HepG2 (cell line): ENCODE measurements around the gene C2CD2. TPM values are rescaled to one million over a fixed set of nuclear protein-coding genes. Genes with fewer than 3 reads are reported as not detected.

Experiments used
- BORCS8-MEF2B ChIP-seq: sonication (generic); formaldehyde crosslinking; IDR thresholded peaks from 2 replicates; pipeline ENCODE4 v1.8.0; 2022; ENCODE audit warnings: mild to moderate bottlenecking, missing genetic modification reagents
- JARID2 ChIP-seq: sonication (generic); formaldehyde crosslinking; IDR thresholded peaks from 2 replicates; pipeline ENCODE4 v1.8.1; 2023; ENCODE audit warnings: missing genetic modification reagents, inconsistent platforms; ENCODE audit not compliant: insufficient replicate concordance
- PHF20 ChIP-seq: sonication (generic); formaldehyde crosslinking; IDR thresholded peaks from 2 replicates; pipeline ENCODE4 v1.5.0; 2020; ENCODE audit warnings: mild to moderate bottlenecking, missing genetic modification reagents
- POLR2AphosphoS5 ChIP-seq: IDR thresholded peaks from 2 replicates; pipeline ENCODE4 v1.6.1; 2012; ENCODE audit warnings: low read depth, low read length
- SALL2 ChIP-seq: sonication (generic); formaldehyde crosslinking; IDR thresholded peaks from 2 replicates; pipeline ENCODE4 v1.8.1; 2023; ENCODE audit warnings: mild to moderate bottlenecking, missing genetic modification reagents, inconsistent platforms
- SMAD3 ChIP-seq: sonication (generic); formaldehyde crosslinking; IDR thresholded peaks from 2 replicates; pipeline ENCODE4 v1.4.0; 2020; ENCODE audit warnings: missing genetic modification reagents
- TBP ChIP-seq: sonication (generic); formaldehyde crosslinking; IDR thresholded peaks from 2 replicates; pipeline ENCODE4 v1.5.0; 2020; ENCODE audit warnings: missing genetic modification reagents
- ZBTB20 ChIP-seq: sonication (generic); formaldehyde crosslinking; IDR thresholded peaks from 2 replicates; pipeline ENCODE4 v1.8.1; 2023; ENCODE audit warnings: missing genetic modification reagents, low read depth, mild to moderate bottlenecking, borderline replicate concordance
- ZEB1 ChIP-seq: IDR thresholded peaks from 2 replicates; pipeline ENCODE4 v1.6.1; 2012; ENCODE audit warnings: mild to moderate bottlenecking, low read depth, inconsistent platforms; ENCODE audit not compliant: insufficient replicate concordance
- ZNF101 ChIP-seq: sonication (generic); formaldehyde crosslinking; IDR thresholded peaks from 2 replicates; pipeline ENCODE4 v1.4.0; 2020; ENCODE audit warnings: mild to moderate bottlenecking, low read depth, missing genetic modification reagents, borderline replicate concordance
- ZNF234 ChIP-seq: sonication (generic); formaldehyde crosslinking; conservative IDR thresholded peaks from 2 replicates; pipeline ENCODE4 v1.5.1; 2020; ENCODE audit warnings: mild to moderate bottlenecking, missing genetic modification reagents
- ZNF256 ChIP-seq: sonication (generic); formaldehyde crosslinking; conservative IDR thresholded peaks from 2 replicates; pipeline ENCODE4 v1.4.0; 2020; ENCODE audit warnings: missing genetic modification reagents
- ZNF781 ChIP-seq: sonication (generic); formaldehyde crosslinking; IDR thresholded peaks from 2 replicates; pipeline ENCODE4 v1.5.1; 2020; ENCODE audit warnings: borderline replicate concordance, mild to moderate bottlenecking, missing genetic modification reagents; ENCODE audit errors: not compliant biosample characterization
- polyA plus RNA-seq, 8 experiments: library from polyadenylated mRNA; depleted of rRNA in 3 of 8; stranded (reverse) in 7 of 8; unstranded in 1 of 8; fragments of >200 nt; fragmentation: Illumina TruSeq in 4 of 8; extraction: Trizol in 4 of 8; gene quantifications; 2 replicates each; pipeline versions ENCODE4 v1.2.1 to v1.2.3, GENCODE V29; 2011 to 2016; ENCODE audit warnings: low read depth in 4 of 8, missing spikeins in 1 of 8, mixed read lengths in 1 of 8; ENCODE audit not compliant: insufficient read depth in 1 of 8
- total RNA-seq, 5 experiments: library from RNA; depleted of rRNA; stranded (reverse); fragments of >200 nt; fragmentation: Illumina TruSeq; extraction: Trizol; gene quantifications; 2 replicates each; pipeline ENCODE4 v1.2.3, GENCODE V29; 2016; ENCODE audit warnings: low read depth in 1 of 5
- TF ChIP-seq, protein P1 (sequence below): sonication (generic); formaldehyde crosslinking; IDR thresholded peaks from 2 replicates; pipeline ENCODE4 v1.4.0; 2020; ENCODE audit warnings: missing genetic modification reagents
- TF ChIP-seq, protein P2 (sequence below): IDR thresholded peaks from 2 replicates; pipeline ENCODE4 v1.6.1; 2016; ENCODE audit warnings: control low read depth
- TF ChIP-seq, protein P3 (sequence below): sonication (generic); formaldehyde crosslinking; conservative IDR thresholded peaks from 2 replicates; pipeline ENCODE4 v1.4.0; 2020; ENCODE audit warnings: missing genetic modification reagents
- TF ChIP-seq, protein P4 (sequence below): sonication (generic); formaldehyde crosslinking; IDR thresholded peaks from 2 replicates; pipeline ENCODE4 v1.5.0; 2020; ENCODE audit warnings: missing genetic modification reagents
- TF ChIP-seq, protein P5 (sequence below): sonication (generic); formaldehyde crosslinking; IDR thresholded peaks from 2 replicates; pipeline ENCODE4 v1.8.0; 2022; ENCODE audit warnings: missing genetic modification reagents, mild to moderate bottlenecking, moderate library complexity, borderline replicate concordance

The C2CD2 gene
- total and polyA plus RNA-seq, 2 of the 13 experiments (the other 11 are each of a cell fraction or from before 2014, with no cell fraction given) = 12.5 to 19.7 TPM

DNA sequence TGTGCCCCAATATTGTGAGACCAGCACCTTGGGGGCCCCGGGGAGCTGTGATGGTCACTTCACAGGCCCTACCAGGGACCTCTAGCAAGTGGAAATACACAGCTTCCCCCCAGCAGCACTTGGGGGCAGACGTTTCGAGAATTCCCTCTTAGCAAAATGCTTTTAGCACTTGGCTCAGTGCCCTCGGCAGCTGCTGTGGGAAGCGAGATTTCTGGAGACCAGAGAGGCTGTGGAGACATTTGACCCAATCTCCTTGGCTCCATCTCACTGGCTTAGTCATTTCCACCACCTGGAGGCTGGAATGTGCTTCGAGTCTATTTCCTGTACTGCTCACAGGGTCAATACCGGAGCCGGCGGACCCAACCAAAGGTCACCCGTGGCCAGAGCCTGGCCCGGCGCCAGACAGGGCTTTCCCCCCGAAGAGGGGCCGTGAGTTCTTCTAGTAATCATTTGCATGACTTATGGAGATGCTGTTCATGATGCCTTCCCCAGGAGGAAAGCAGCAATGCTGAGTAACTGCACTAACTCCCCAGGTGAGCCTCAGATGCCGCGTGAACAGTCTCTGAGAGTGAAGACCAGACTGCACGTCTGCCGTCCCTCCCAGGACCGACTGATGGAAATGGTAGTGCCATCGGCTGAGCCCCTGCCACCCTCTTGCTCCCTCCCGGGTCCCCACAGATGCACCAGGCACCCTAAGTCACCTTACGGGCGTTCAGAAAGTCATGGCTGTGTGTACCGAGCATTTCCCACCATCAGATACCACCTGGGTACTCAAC is 4.4 kb upstream of the C2CD2 start (continued):
- TF ChIP-seq, protein P1, sequence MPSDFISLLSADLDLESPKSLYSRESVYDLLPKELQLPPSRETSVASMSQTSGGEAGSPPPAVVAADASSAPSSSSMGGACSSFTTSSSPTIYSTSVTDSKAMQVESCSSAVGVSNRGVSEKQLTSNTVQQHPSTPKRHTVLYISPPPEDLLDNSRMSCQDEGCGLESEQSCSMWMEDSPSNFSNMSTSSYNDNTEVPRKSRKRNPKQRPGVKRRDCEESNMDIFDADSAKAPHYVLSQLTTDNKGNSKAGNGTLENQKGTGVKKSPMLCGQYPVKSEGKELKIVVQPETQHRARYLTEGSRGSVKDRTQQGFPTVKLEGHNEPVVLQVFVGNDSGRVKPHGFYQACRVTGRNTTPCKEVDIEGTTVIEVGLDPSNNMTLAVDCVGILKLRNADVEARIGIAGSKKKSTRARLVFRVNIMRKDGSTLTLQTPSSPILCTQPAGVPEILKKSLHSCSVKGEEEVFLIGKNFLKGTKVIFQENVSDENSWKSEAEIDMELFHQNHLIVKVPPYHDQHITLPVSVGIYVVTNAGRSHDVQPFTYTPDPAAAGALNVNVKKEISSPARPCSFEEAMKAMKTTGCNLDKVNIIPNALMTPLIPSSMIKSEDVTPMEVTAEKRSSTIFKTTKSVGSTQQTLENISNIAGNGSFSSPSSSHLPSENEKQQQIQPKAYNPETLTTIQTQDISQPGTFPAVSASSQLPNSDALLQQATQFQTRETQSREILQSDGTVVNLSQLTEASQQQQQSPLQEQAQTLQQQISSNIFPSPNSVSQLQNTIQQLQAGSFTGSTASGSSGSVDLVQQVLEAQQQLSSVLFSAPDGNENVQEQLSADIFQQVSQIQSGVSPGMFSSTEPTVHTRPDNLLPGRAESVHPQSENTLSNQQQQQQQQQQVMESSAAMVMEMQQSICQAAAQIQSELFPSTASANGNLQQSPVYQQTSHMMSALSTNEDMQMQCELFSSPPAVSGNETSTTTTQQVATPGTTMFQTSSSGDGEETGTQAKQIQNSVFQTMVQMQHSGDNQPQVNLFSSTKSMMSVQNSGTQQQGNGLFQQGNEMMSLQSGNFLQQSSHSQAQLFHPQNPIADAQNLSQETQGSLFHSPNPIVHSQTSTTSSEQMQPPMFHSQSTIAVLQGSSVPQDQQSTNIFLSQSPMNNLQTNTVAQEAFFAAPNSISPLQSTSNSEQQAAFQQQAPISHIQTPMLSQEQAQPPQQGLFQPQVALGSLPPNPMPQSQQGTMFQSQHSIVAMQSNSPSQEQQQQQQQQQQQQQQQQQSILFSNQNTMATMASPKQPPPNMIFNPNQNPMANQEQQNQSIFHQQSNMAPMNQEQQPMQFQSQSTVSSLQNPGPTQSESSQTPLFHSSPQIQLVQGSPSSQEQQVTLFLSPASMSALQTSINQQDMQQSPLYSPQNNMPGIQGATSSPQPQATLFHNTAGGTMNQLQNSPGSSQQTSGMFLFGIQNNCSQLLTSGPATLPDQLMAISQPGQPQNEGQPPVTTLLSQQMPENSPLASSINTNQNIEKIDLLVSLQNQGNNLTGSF (CRISPR knock-in tag) = no peak
- no peak for TF ChIP-seq ZBTB20
- no peak for TF ChIP-seq SMAD3 (CRISPR knock-in tag)
- TF ChIP-seq SALL2 = no peak
- TF ChIP-seq JARID2 (CRISPR knock-in tag) = no peak
- TF ChIP-seq ZEB1 = peak; percentile 79
- no peak for TF ChIP-seq ZNF781 (CRISPR knock-in tag)
- no peak for TF ChIP-seq ZNF234 (CRISPR knock-in tag)
- TF ChIP-seq, protein P2, sequence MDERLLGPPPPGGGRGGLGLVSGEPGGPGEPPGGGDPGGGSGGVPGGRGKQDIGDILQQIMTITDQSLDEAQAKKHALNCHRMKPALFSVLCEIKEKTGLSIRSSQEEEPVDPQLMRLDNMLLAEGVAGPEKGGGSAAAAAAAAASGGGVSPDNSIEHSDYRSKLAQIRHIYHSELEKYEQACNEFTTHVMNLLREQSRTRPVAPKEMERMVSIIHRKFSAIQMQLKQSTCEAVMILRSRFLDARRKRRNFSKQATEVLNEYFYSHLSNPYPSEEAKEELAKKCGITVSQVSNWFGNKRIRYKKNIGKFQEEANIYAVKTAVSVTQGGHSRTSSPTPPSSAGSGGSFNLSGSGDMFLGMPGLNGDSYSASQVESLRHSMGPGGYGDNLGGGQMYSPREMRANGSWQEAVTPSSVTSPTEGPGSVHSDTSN (CRISPR knock-in tag) = no peak
- TF ChIP-seq TBP (CRISPR knock-in tag) = no peak
- no peak for TF ChIP-seq ZNF256 (CRISPR knock-in tag)
- no peak for TF ChIP-seq ZNF101 (CRISPR knock-in tag)
- TF ChIP-seq PHF20 = no peak
- TF ChIP-seq, protein P3, sequence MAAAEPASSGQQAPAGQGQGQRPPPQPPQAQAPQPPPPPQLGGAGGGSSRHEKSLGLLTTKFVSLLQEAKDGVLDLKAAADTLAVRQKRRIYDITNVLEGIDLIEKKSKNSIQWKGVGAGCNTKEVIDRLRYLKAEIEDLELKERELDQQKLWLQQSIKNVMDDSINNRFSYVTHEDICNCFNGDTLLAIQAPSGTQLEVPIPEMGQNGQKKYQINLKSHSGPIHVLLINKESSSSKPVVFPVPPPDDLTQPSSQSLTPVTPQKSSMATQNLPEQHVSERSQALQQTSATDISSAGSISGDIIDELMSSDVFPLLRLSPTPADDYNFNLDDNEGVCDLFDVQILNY (CRISPR knock-in tag) = no peak
- TF ChIP-seq, protein P4, sequence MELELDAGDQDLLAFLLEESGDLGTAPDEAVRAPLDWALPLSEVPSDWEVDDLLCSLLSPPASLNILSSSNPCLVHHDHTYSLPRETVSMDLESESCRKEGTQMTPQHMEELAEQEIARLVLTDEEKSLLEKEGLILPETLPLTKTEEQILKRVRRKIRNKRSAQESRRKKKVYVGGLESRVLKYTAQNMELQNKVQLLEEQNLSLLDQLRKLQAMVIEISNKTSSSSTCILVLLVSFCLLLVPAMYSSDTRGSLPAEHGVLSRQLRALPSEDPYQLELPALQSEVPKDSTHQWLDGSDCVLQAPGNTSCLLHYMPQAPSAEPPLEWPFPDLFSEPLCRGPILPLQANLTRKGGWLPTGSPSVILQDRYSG (CRISPR knock-in tag) = no peak
- TF ChIP-seq POLR2AphosphoS5 = no peak
- TF ChIP-seq, protein P5, sequence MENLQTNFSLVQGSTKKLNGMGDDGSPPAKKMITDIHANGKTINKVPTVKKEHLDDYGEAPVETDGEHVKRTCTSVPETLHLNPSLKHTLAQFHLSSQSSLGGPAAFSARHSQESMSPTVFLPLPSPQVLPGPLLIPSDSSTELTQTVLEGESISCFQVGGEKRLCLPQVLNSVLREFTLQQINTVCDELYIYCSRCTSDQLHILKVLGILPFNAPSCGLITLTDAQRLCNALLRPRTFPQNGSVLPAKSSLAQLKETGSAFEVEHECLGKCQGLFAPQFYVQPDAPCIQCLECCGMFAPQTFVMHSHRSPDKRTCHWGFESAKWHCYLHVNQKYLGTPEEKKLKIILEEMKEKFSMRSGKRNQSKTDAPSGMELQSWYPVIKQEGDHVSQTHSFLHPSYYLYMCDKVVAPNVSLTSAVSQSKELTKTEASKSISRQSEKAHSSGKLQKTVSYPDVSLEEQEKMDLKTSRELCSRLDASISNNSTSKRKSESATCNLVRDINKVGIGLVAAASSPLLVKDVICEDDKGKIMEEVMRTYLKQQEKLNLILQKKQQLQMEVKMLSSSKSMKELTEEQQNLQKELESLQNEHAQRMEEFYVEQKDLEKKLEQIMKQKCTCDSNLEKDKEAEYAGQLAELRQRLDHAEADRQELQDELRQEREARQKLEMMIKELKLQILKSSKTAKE (CRISPR knock-in tag) = 0 out of 2 replicates have a peak, but pooled peaks have one; percentile 55
- TF ChIP-seq BORCS8-MEF2B (CRISPR knock-in tag) = no peak
